ENCODE results near the gene DNAH2.

Gene DNAH2

GRCh38 chr17:7834542-7834956, 117.0 kb downstream of the DNAH2 start:
- TF ChIP-seq, protein P1, sequence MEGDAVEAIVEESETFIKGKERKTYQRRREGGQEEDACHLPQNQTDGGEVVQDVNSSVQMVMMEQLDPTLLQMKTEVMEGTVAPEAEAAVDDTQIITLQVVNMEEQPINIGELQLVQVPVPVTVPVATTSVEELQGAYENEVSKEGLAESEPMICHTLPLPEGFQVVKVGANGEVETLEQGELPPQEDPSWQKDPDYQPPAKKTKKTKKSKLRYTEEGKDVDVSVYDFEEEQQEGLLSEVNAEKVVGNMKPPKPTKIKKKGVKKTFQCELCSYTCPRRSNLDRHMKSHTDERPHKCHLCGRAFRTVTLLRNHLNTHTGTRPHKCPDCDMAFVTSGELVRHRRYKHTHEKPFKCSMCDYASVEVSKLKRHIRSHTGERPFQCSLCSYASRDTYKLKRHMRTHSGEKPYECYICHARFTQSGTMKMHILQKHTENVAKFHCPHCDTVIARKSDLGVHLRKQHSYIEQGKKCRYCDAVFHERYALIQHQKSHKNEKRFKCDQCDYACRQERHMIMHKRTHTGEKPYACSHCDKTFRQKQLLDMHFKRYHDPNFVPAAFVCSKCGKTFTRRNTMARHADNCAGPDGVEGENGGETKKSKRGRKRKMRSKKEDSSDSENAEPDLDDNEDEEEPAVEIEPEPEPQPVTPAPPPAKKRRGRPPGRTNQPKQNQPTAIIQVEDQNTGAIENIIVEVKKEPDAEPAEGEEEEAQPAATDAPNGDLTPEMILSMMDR (IDR thresholded peaks at IDR 0.05; ENCODE audit: low read depth, low read length): no peak
- H3K4me3 ChIP-seq (ENCODE audit: low read depth, low read length): peak overlapping the region; percentile 79

- TF ChIP-seq, protein P1 (IDR thresholded peaks at IDR 0.05; ENCODE audit: low read depth, low read length): peak; percentile 80
- H3K4me3 ChIP-seq (ENCODE audit: low read depth, low read length): peak overlapping the region; percentile 79
These were observed 117.6 kb downstream of the DNAH2 start for GRCh38 chr17:7834957-7835813.

DNA sequence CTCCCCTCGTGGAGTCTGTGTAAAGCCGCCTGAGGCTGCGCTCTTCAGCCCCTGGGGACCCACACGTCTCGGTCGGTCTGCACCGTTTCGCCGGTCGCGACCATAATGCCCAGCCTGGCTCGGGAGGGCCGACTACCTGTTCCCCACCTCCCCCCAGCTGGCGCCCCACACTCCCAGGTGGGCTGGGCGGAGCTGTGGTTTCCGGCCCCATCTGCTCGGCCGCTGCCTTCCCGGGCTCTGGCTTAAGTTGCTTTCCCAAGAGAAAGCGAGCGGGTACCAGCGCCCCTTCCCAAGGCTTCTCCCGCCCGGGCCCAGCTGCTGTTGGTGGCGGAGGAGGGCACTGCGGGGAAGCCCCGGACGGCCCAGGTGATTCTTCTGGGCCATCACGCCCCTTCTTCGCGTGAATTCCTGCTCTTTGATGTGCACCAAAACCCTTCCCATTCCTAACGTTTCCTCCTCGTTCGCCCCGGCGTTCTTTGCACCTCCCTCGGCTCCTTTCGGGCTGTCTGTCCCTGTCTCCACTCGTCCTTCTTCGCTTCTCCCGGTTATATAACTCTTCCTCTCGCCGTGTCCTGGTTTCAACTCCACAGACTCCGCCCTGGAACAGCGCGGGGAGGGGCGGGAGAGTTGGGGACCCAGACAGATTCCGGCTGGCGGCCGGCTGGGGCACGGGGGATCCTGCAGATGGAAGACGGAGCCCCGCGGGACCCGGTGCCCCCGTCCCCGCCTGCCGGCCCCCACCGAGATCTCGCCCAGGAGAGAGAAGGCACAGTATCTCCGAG, 118.5 kb downstream of the DNAH2 start:
- peak overlapping the region; percentile 79 for H3K4me3 ChIP-seq (ENCODE audit: low read depth, low read length)
- TF ChIP-seq, protein P1 (IDR thresholded peaks at IDR 0.05; ENCODE audit: low read depth, low read length): no peak

DNA sequence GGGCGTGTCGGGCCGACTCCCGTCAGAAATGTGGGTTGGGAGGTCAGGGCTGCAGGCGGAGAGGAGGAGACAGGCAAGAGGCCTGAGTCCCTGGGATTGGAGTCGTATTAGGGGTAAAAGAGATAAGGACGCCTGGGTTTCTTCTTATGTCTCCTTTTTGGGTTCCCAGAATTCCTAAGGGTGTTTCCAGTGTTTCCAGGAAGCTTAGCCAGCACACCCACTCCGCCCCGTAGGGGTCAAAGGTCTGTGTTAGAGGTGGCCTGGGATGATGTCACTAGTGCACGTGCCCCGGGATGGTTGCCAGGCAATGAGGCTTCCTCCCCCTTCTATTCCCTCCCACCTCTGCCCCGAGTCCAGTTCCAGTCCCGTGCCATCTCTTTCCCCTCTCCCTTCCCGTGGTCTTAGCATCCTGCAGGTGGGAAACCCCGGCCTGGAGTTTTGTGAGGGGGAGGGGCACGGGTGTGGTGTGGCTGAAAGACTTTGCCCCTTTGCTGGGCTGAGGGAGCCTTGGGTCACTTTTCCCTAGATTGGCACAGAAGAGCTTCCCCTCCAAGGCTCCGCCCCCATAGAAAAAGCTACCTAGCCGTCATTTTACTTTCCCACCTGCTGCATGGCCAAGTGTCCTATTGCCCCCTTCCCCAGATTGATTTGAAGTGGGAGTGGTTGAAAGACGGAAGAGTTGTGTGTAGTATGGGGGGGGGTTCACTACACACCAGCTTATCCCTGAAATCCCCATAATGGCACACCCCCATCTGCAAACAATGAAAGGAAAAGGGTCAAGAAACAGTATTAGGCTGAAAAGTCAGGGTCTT, 119.3 kb downstream of the DNAH2 start:
- peak overlapping the region; percentile 79 for H3K4me3 ChIP-seq (ENCODE audit: low read depth, low read length)
- TF ChIP-seq, protein P1 (IDR thresholded peaks at IDR 0.05; ENCODE audit: low read depth, low read length): no peak

DNA sequence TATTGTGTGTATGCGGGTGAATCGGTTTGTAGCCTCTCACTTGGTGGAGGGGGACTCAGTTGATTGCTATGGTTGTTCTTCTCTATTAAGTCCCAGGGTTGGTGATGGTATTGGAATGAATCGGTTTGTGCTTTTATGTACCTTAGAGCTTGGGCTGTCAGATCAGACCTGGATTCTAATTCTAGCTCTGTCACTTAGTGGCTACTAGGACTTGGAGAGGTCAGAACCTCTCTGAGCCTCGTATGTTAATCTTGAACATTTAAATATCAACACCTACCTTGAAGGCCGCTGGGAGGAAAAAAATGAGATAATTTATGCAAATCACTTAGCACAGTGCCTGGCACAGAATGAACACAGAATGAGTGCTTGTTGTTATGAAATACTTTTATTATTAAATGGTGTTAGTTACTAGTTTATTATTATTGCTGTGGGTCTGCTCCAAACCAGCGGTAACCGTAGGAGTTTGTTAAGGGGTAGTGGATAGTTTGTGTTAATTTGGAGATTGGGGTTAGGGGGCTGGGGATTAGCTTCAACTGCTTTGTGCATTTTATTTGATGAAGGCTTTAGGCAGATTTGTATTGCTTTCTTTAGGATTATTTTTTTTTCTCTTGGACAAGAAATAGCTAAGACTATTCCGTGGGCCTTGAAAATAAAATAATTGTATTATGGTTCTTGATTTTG, 120.0 kb downstream of the DNAH2 start:
- peak overlapping the region; percentile 79 for H3K4me3 ChIP-seq (ENCODE audit: low read depth, low read length)
- TF ChIP-seq, protein P1 (IDR thresholded peaks at IDR 0.05; ENCODE audit: low read depth, low read length): no peak

DNA sequence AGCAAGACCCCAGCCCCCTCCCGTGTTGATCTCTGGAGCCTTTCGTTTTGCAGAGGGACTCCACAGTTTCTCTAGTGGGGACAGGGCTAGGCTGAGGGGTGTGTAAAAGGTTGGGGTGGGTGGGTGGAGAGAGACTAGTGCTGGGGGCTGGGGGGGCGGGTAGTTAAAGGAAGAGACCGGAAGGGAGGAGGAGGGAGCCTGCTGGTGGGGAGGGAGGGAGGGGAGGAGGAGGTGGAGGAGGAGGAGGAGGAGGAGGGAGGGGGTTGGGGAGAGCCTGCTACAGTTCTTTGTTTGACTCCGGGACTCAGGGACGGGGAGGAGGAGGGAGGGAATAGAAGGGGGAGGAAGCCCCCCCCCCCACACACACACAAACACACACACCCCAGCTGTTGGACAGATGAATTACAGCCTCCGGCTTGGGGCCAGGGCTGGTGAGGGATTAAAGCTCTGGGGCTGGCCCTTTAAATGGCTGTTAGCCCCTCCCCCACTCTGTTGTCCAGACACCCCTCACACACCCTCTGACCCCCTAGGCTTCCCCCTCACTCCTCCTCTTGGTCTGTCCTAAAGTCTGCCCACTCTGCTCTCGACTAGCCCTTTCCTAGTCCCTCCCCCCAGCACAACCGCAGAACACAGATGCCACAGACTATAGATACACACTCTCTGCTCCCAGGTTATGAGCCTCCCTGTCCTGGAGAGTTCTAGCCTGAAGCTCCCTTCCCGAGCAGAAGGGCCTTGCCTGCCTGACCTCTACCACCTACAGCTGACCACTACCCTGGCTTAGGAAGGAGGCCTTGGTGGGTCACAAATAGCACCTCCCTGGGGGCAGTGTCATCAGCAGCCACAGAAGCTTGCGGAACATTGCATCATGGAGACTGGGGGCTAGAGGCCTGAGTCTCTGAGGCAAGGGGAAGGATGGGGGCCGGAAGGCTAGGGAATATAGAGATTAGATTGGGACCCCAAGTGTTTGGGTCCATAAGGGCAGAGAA, 120.8 kb downstream of the DNAH2 start:
- TF ChIP-seq, protein P1 (IDR thresholded peaks at IDR 0.05; ENCODE audit: low read depth, low read length): no peak
- H3K4me3 ChIP-seq (ENCODE audit: low read depth, low read length): peak overlapping the region; percentile 50
